SK-N-SH (cell line): ENCODE results near the gene RELB. TPM values are rescaled to one million over a fixed set of nuclear protein-coding genes. Genes with fewer than 3 reads are reported as not detected.

Experiments
- CTCF ChIA-PET: fragments of 300-600, 350-600 bp; formaldehyde crosslinking; extraction: SDS; loops from one replicate; lab custom pipeline; 2021; lab: Yijun Ruan, JAX
- POLR2A ChIA-PET: fragments of 350-600 bp; sonication (Branson Sonifier 250); formaldehyde crosslinking; extraction: SDS; loops from one replicate; lab custom pipeline; 2020; ENCODE audit warnings: antibody characterized with exemption, inconsistent platforms; lab: Yijun Ruan, JAX
- DNase-seq: peaks from one replicate; pipeline ENCODE4 v3.0.0; 2012
- H2AFZ ChIP-seq: fragments of 200-600 bp; sonication (generic); 2 replicates; pipeline ENCODE4 v1.8.1; 2016; ENCODE audit warnings: antibody characterized with exemption, mild to moderate bottlenecking, low read depth
- H3F3A ChIP-seq: fragments of 200-600 bp; sonication (generic); replicated peaks from 2 replicates; pipeline ENCODE3; 2016; ENCODE audit warnings: antibody characterized with exemption, mild to moderate bottlenecking; ENCODE audit not compliant: insufficient read depth
- H3K27ac ChIP-seq, 2 experiments: fragments of 200-500 bp in 1 of 2; fragments of 200-600 bp in 1 of 2; sonication (Bioruptor generic) in 1 of 2; sonication (generic), shearing (Covaris generic) in 1 of 2; 2 replicates each; pipeline versions ENCODE4 v1.5.1 to v1.6.1; 2014 to 2016; ENCODE audit warnings: low read depth in 2 of 2, inconsistent platforms in 1 of 2, low read length in 1 of 2, mild to moderate bottlenecking in 1 of 2, mixed read lengths in 1 of 2
- H3K27me3 ChIP-seq: fragments of 200-600 bp; sonication (generic), shearing (Covaris generic); 2 replicates; pipeline ENCODE4 v1.6.1; 2016; ENCODE audit warnings: mixed run types; ENCODE audit not compliant: insufficient read depth
- H3K36me3 ChIP-seq, 2 experiments: fragments of 200-500 bp in 1 of 2; fragments of 200-600 bp in 1 of 2; sonication (Bioruptor generic) in 1 of 2; sonication (generic) in 1 of 2; replicated peaks in 1 of 2; 2 replicates each; pipeline versions ENCODE3 to v1.5.1; 2014 to 2016; ENCODE audit warnings: low read length in 1 of 2, mild to moderate bottlenecking in 1 of 2; ENCODE audit not compliant: insufficient read depth in 2 of 2, control insufficient read depth in 1 of 2
- H3K4me1 ChIP-seq, 2 experiments: fragments of 200-500 bp in 1 of 2; fragments of 200-600 bp in 1 of 2; sonication (Bioruptor generic) in 1 of 2; sonication (generic), shearing (Covaris generic) in 1 of 2; 2 replicates each; pipeline versions ENCODE4 v1.5.1 to v1.6.1; 2014 to 2016; ENCODE audit warnings: low read depth in 1 of 2, low read length in 1 of 2, mixed run types in 1 of 2; ENCODE audit not compliant: insufficient read depth in 2 of 2, control insufficient read depth in 1 of 2
- H3K4me2 ChIP-seq: fragments of 200-600 bp; sonication (generic), shearing (Covaris generic); 2 replicates; pipeline ENCODE4 v1.6.1; 2017; ENCODE audit warnings: mixed run types
- H3K4me3 ChIP-seq, 2 experiments: fragments of 200-500 bp in 1 of 2; fragments of 200-600 bp in 1 of 2; sonication (Bioruptor generic) in 1 of 2; sonication (generic), shearing (Covaris generic) in 1 of 2; 2 replicates each; pipeline versions ENCODE4 v1.5.1 to v1.8.1; 2014 to 2016; ENCODE audit warnings: low read depth in 2 of 2, inconsistent platforms in 1 of 2, low read length in 1 of 2, mild to moderate bottlenecking in 1 of 2, mixed read lengths in 1 of 2, moderate library complexity in 1 of 2
- H3K79me2 ChIP-seq: fragments of 200-600 bp; sonication (generic); 2 replicates; pipeline ENCODE4 v1.8.1; 2017; ENCODE audit warnings: mild to moderate bottlenecking; ENCODE audit not compliant: insufficient read depth
- H3K9ac ChIP-seq: fragments of 200-600 bp; sonication (generic); 2 replicates; pipeline ENCODE4 v1.6.1; 2017; ENCODE audit warnings: mixed run types
- H3K9me2 ChIP-seq: fragments of 200-600 bp; sonication (generic); 2 replicates; pipeline ENCODE4 v1.6.1; 2017; ENCODE audit warnings: mixed run types
- H3K9me3 ChIP-seq: fragments of 200-600 bp; sonication (generic); 2 replicates; pipeline ENCODE4 v1.6.1; 2017; ENCODE audit warnings: mixed run types, mild to moderate bottlenecking, moderate library complexity
- H4K20me1 ChIP-seq: fragments of 200-600 bp; sonication (generic); 2 replicates; pipeline ENCODE4 v1.6.1; 2017; ENCODE audit warnings: mild to moderate bottlenecking, mixed run types; ENCODE audit not compliant: insufficient read depth
- CHD2 ChIP-seq: fragments of 150-350 bp; IDR thresholded peaks from 2 replicates; pipeline ENCODE4 v1.6.1; 2018; ENCODE audit warnings: low read length; ENCODE audit not compliant: partially characterized antibody
- ELF1 ChIP-seq: IDR thresholded peaks from 2 replicates; pipeline ENCODE4 v1.4.0; 2012
- EP300 ChIP-seq, 2 experiments: IDR thresholded peaks; 2 replicates each; pipeline versions ENCODE4 v1.4.0 to v1.6.1; 2012; ENCODE audit warnings: borderline replicate concordance in 1 of 2, low read depth in 1 of 2, low read length in 1 of 2
- EZH2phosphoT487 ChIP-seq: fragments of 200-600 bp; sonication (generic); IDR thresholded peaks from 2 replicates; pipeline ENCODE4 v1.6.1; 2017; ENCODE audit warnings: low read depth, mixed run types, mild to moderate bottlenecking, antibody characterized with exemption, moderate library complexity, borderline replicate concordance
- FOSL2 ChIP-seq: IDR thresholded peaks from 2 replicates; pipeline ENCODE4 v1.4.0; 2012; ENCODE audit warnings: low read depth, mild to moderate bottlenecking, moderate library complexity, borderline replicate concordance
- FOXJ3 ChIP-seq: sonication (generic); formaldehyde crosslinking; IDR thresholded peaks from 2 replicates; pipeline ENCODE4 v1.5.1; 2020; ENCODE audit warnings: mild to moderate bottlenecking, missing genetic modification reagents
- FOXM1 ChIP-seq: IDR thresholded peaks from 2 replicates; pipeline ENCODE4 v1.4.0; 2012; ENCODE audit warnings: low read depth, mild to moderate bottlenecking
- GATA2 ChIP-seq: sonication (generic); formaldehyde crosslinking; IDR thresholded peaks from 2 replicates; pipeline ENCODE4 v1.5.0; 2020; ENCODE audit warnings: mild to moderate bottlenecking, missing genetic modification reagents
- JUND ChIP-seq: IDR thresholded peaks from 2 replicates; pipeline ENCODE4 v1.4.0; 2012
- MEF2A ChIP-seq: IDR thresholded peaks from 2 replicates; pipeline ENCODE4 v1.4.0; 2012; ENCODE audit warnings: low read depth, borderline replicate concordance
- MXI1 ChIP-seq: IDR thresholded peaks from 2 replicates; pipeline ENCODE4 v1.6.1; 2012; ENCODE audit warnings: mild to moderate bottlenecking, low read depth, low read length, improper control_type of control experiment
- NFIC ChIP-seq: IDR thresholded peaks from 2 replicates; pipeline ENCODE4 v1.4.0; 2012; ENCODE audit warnings: borderline replicate concordance
- NRF1 ChIP-seq: IDR thresholded peaks from 2 replicates; pipeline ENCODE4 v1.6.1; 2012; ENCODE audit warnings: low read depth, mild to moderate bottlenecking, low read length
- POLR2AphosphoS5 ChIP-seq: IDR thresholded peaks from 2 replicates; pipeline ENCODE4 v1.6.1; 2012; ENCODE audit warnings: low read depth, low read length
- RAD21 ChIP-seq: IDR thresholded peaks from 2 replicates; pipeline ENCODE4 v1.6.1; 2012; ENCODE audit warnings: mild to moderate bottlenecking, low read length
- RCOR1 ChIP-seq: fragments of 150-350 bp; IDR thresholded peaks from 2 replicates; pipeline ENCODE4 v1.6.1; 2017; ENCODE audit warnings: antibody characterized with exemption, low read length
- RFX5 ChIP-seq: IDR thresholded peaks from 2 replicates; pipeline ENCODE4 v1.6.1; 2012; ENCODE audit warnings: mild to moderate bottlenecking, improper control_type of control experiment, low read length
- SIN3A ChIP-seq: IDR thresholded peaks from 2 replicates; pipeline ENCODE4 v1.6.1; 2012; ENCODE audit warnings: low read depth, mild to moderate bottlenecking, low read length, moderate library complexity, borderline replicate concordance
- SMC3 ChIP-seq: IDR thresholded peaks from 2 replicates; pipeline ENCODE4 v1.6.1; 2012; ENCODE audit warnings: low read depth, low read length, improper control_type of control experiment
- TCF12 ChIP-seq: IDR thresholded peaks from 2 replicates; pipeline ENCODE4 v1.4.0; 2012
- TEAD4 ChIP-seq: IDR thresholded peaks from 2 replicates; pipeline ENCODE4 v1.4.0; 2012; ENCODE audit warnings: mild to moderate bottlenecking, borderline replicate concordance; ENCODE audit not compliant: insufficient read depth
- WGBS: methylation state at CpG from one replicate; pipeline ENCODE4 v1.1.6; 2017; ENCODE audit warnings: low lambda C conversion rate; 5-methylcytosine and 5-hydroxymethylcytosine counted together
- polyA plus RNA-seq, 3 experiments: library from polyadenylated mRNA; depleted of rRNA; stranded (reverse); fragments of >200 nt; gene quantifications; 2 replicates each; pipeline ENCODE4 v1.2.3, GENCODE V29; 2012
- TF ChIP-seq, protein P1 (sequence below): fragments of 150-350 bp; IDR thresholded peaks from 2 replicates; pipeline ENCODE4 v1.6.1; 2017; ENCODE audit warnings: antibody characterized with exemption, low read length, low read depth, borderline replicate concordance
- TF ChIP-seq, protein P2 (sequence below): fragments of 150-350 bp; IDR thresholded peaks from 2 replicates; pipeline ENCODE4 v1.6.1; 2016; ENCODE audit warnings: mild to moderate bottlenecking, low read depth, low read length
- TF ChIP-seq, protein P3 (sequence below): IDR thresholded peaks from 2 replicates; pipeline ENCODE4 v1.4.0; 2012; ENCODE audit warnings: low read depth, borderline replicate concordance
- TF ChIP-seq, protein P4 (sequence below): IDR thresholded peaks from 2 replicates; pipeline ENCODE4; 2012

Gene RELB
- polyA plus RNA-seq, 1 of the 3 experiments (the other 2 are of a cell fraction), result 12.6 TPM

DNA sequence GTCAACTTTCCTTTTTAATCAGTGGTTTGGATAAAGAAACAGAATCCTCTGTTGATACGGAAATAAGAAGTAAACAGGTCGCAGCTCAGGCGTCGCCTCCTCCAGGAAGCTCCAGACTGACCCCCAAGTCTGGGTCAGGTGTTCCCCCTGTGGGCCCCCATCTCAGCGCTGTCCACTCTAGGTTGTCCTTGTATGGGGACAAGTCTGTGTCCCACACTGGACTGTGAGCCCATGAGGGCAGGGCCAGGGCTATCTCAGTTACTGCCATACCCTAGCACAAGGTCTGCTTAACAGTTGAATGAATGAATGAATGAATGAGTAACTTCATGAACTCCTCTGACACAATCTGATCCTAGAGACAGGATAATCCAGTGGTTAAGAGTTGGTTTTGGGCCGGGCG lies 45.1 kb downstream of the RELB start (continued):
- no peak for TF ChIP-seq SIN3A
- TF ChIP-seq EZH2phosphoT487, result no peak
- TF ChIP-seq GATA2, result no peak
- TF ChIP-seq, protein P1, sequence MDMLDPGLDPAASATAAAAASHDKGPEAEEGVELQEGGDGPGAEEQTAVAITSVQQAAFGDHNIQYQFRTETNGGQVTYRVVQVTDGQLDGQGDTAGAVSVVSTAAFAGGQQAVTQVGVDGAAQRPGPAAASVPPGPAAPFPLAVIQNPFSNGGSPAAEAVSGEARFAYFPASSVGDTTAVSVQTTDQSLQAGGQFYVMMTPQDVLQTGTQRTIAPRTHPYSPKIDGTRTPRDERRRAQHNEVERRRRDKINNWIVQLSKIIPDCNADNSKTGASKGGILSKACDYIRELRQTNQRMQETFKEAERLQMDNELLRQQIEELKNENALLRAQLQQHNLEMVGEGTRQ, result no peak
- no peak for TF ChIP-seq RCOR1
- no peak for TF ChIP-seq EP300 (IDR thresholded peaks at IDR 0.05; ENCODE audit: borderline replicate concordance in 1 of 2, low read depth in 1 of 2, low read length in 1 of 2)
- TF ChIP-seq POLR2AphosphoS5, result no peak
- no peak for TF ChIP-seq JUND
- no peak for TF ChIP-seq TCF12

DNA sequence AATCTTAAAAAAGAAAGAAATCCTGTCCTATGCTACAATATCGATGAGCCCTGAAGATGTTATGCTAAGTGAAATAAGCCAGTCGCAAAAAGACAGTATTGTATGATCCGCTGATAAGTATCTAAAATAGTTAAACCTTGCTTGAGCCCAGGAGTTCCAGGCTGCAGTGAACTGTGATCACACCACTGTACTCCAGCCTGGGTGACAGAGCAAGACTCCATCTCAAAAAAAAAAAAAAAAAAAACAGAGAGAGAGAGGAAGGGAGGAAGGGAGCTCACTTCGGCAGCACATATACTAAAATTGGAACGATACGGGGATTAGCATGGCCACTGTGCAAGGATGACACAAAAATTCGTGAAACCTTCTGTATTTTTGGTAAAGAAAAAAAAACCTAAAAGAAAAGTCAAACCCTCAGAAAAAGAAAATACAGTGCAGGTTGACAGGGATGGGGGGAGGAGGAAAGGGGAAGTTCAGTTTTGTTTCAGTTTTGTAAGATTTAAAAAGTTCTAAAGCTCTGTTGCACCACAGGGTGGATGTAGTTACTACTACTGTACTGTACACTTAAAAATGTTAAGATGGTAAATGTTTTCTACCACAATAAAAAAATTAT lies 46.0 kb downstream of the RELB start:
- Histone ChIP-seq H3K27me3 (no peaks in the 10 kb centered on the region), H3K9me2 (no peaks in the 10 kb centered on the region), H3K4me1 (no peaks in the 10 kb centered on the region; a peak in 1 of 4 replicates), H3K27ac (no peak overlapping the region), H3K36me3 (peaks cover 24 to 38% of the 10 kb centered on the region in 2 experiments), H3K9ac (no peak overlapping the region), H3K4me2 (no peak overlapping the region), H3K9me3 (no peaks in the 10 kb centered on the region), H2AFZ (no peak overlapping the region), H3K79me2 (peaks cover 99% of the 10 kb centered on the region), H4K20me1 (peaks cover 96% of the 10 kb centered on the region), H3K4me3 (no peak overlapping the region), H3F3A (no peaks in the 10 kb centered on the region)
- POLR2A ChIA-PET, result no interaction called here
- 83% methylated on average over 7 of the region's 7 CpGs for WGBS
- TF ChIP-seq RFX5, result no peak
- TF ChIP-seq FOSL2, result no peak
- TF ChIP-seq EZH2phosphoT487, result no peak
- no peak for TF ChIP-seq FOXM1
- TF ChIP-seq ELF1, result no peak
- no peak for TF ChIP-seq MEF2A
- no peak for TF ChIP-seq FOXJ3 (CRISPR knock-in tag)
- TF ChIP-seq, protein P2, sequence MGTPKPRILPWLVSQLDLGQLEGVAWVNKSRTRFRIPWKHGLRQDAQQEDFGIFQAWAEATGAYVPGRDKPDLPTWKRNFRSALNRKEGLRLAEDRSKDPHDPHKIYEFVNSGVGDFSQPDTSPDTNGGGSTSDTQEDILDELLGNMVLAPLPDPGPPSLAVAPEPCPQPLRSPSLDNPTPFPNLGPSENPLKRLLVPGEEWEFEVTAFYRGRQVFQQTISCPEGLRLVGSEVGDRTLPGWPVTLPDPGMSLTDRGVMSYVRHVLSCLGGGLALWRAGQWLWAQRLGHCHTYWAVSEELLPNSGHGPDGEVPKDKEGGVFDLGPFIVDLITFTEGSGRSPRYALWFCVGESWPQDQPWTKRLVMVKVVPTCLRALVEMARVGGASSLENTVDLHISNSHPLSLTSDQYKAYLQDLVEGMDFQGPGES, result no peak
- TF ChIP-seq, protein P1, result no peak
- TF ChIP-seq SMC3, result no peak
- TF ChIP-seq MXI1, result no peak
- no peak for TF ChIP-seq RAD21
- TF ChIP-seq, protein P3, sequence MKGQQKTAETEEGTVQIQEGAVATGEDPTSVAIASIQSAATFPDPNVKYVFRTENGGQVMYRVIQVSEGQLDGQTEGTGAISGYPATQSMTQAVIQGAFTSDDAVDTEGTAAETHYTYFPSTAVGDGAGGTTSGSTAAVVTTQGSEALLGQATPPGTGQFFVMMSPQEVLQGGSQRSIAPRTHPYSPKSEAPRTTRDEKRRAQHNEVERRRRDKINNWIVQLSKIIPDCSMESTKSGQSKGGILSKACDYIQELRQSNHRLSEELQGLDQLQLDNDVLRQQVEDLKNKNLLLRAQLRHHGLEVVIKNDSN, result no peak
- TF ChIP-seq, protein P4, sequence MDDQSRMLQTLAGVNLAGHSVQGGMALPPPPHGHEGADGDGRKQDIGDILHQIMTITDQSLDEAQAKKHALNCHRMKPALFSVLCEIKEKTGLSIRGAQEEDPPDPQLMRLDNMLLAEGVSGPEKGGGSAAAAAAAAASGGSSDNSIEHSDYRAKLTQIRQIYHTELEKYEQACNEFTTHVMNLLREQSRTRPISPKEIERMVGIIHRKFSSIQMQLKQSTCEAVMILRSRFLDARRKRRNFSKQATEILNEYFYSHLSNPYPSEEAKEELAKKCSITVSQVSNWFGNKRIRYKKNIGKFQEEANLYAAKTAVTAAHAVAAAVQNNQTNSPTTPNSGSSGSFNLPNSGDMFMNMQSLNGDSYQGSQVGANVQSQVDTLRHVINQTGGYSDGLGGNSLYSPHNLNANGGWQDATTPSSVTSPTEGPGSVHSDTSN, result no peak
- TF ChIP-seq CHD2, result no peak
- no peak for TF ChIP-seq NRF1
- no peak for TF ChIP-seq TEAD4
- no peak for TF ChIP-seq NFIC
- no peak for TF ChIP-seq EP300 (IDR thresholded peaks at IDR 0.05; ENCODE audit: borderline replicate concordance in 1 of 2, low read depth in 1 of 2, low read length in 1 of 2)
- TF ChIP-seq TCF12, result no peak
- no peak for DNase-seq
- CTCF ChIA-PET, result interaction anchor here (0.6 to 3.8 kb wide), 2 partner anchors 12 to 286 kb away, joined by 3 to 19 read pairs; no protein-coding TSS in a partner anchor
